Lung (tissue), 4 donors: ENCODE data around the gene DHRS4. TPM values are rescaled to one million over a fixed set of nuclear protein-coding genes. Genes with fewer than 3 reads are reported as not detected.

Source experiments
- polyA plus RNA-seq, 2 donors: library from polyadenylated mRNA; stranded (reverse); fragments of 200-250 nt; gene quantifications; one replicate each; pipeline ENCODE4 v1.2.1, GENCODE V29; 2013
- total RNA-seq, 2 donors: library from RNA; depleted of rRNA in 1 of 2; stranded (reverse); fragments of >200 nt in 1 of 2; gene quantifications; one replicate each; pipeline ENCODE4 v1.2.1, GENCODE V29; 2014 to 2021
- donor health status: Bipolar disorder and iron deficiency.
- donor health status: healthy.
- donor health status: DM: yes; HTN: yes; CAD: no.

The DHRS4 gene
- total and polyA plus RNA-seq, 4 donors = 36.0 to 45.9 (median 41.2) TPM

Other genes with a start within 250 kb of the DHRS4 start
- 10 to 100 TPM; 17.0 to 29.2 TPM for gene DHRS4L2, start 35.2 kb downstream of the DHRS4 start, total RNA-seq
- 10 to 100 TPM; 30.4 to 44.7 TPM for gene DHRS4L2, start 35.2 kb downstream of the DHRS4 start, polyA plus RNA-seq
- gene CARMIL3, start 98.2 kb downstream of the DHRS4 start, total RNA-seq = 1 to 10 TPM in 1 of 2 donors, under 1 TPM in 1; 0.37 to 2.4 TPM
- under 1 TPM; 0.71 to 0.85 TPM for gene CARMIL3, start 98.2 kb downstream of the DHRS4 start, polyA plus RNA-seq
- gene CPNE6, start 117.8 kb downstream of the DHRS4 start, total RNA-seq = not detected
- not detected for gene CPNE6, start 117.8 kb downstream of the DHRS4 start, polyA plus RNA-seq
- 10 to 100 TPM in 1 of 2 donors, 1 to 10 TPM in 1; 8.9 to 91.7 TPM for gene PCK2, start 140.5 kb downstream of the DHRS4 start, total RNA-seq
- 10 to 100 TPM; 35.2 to 41.2 TPM for gene PCK2, start 140.5 kb downstream of the DHRS4 start, polyA plus RNA-seq
- gene DCAF11, start 161.0 kb downstream of the DHRS4 start, total RNA-seq = 100 to 1,000 TPM in 1 of 2 donors, 10 to 100 TPM in 1; 68.9 to 153 TPM
- gene DCAF11, start 161.0 kb downstream of the DHRS4 start, polyA plus RNA-seq = 10 to 100 TPM; 26.4 to 59.4 TPM
- 1 to 10 TPM; 3.6 to 5.4 TPM for gene NRL, start 161.2 kb downstream of the DHRS4 start, total RNA-seq
- 1 to 10 TPM; 2.7 TPM for gene NRL, start 161.2 kb downstream of the DHRS4 start, polyA plus RNA-seq
- gene FITM1, start 176.9 kb downstream of the DHRS4 start, total RNA-seq = under 1 TPM; 0.48 to 0.83 TPM
- gene FITM1, start 176.9 kb downstream of the DHRS4 start, polyA plus RNA-seq = 1 to 10 TPM in 1 of 2 donors, under 1 TPM in 1; 0.93 to 1.4 TPM
- 100 to 1,000 TPM; 125 to 192 TPM for gene PSME1, start 182.4 kb downstream of the DHRS4 start, total RNA-seq
- 100 to 1,000 TPM; 286 to 311 TPM for gene PSME1, start 182.4 kb downstream of the DHRS4 start, polyA plus RNA-seq
- gene EMC9, start 187.8 kb downstream of the DHRS4 start, total RNA-seq = 10 to 100 TPM in 1 of 2 donors, 1 to 10 TPM in 1; 4.6 to 24.3 TPM
- gene EMC9, start 187.8 kb downstream of the DHRS4 start, polyA plus RNA-seq = 10 to 100 TPM; 15.7 to 29.4 TPM
- 100 to 1,000 TPM in 1 of 2 donors, 10 to 100 TPM in 1; 89.1 to 178 TPM for gene PSME2, start 192.8 kb downstream of the DHRS4 start, total RNA-seq
- gene PSME2, start 192.8 kb downstream of the DHRS4 start, polyA plus RNA-seq = 100 to 1,000 TPM; 283 to 328 TPM
- 10 to 100 TPM; 31.7 to 82.4 TPM for gene RNF31, start 193.7 kb downstream of the DHRS4 start, total RNA-seq
- gene RNF31, start 193.7 kb downstream of the DHRS4 start, polyA plus RNA-seq = 10 to 100 TPM; 44.1 to 78.6 TPM
- 100 to 1,000 TPM in 1 of 2 donors, 10 to 100 TPM in 1; 75.3 to 111 TPM for gene IRF9, start 207.5 kb downstream of the DHRS4 start, total RNA-seq
- 100 to 1,000 TPM in 1 of 2 donors, 10 to 100 TPM in 1; 79.9 to 124 TPM for gene IRF9, start 207.5 kb downstream of the DHRS4 start, polyA plus RNA-seq
- gene REC8, start 218.3 kb downstream of the DHRS4 start, total RNA-seq = 10 to 100 TPM; 13.3 to 48.1 TPM
- gene REC8, start 218.3 kb downstream of the DHRS4 start, polyA plus RNA-seq = 10 to 100 TPM; 23.8 to 35.1 TPM
- 10 to 100 TPM; 22.0 to 78.9 TPM for gene IPO4, start 235.0 kb downstream of the DHRS4 start, total RNA-seq
- 10 to 100 TPM; 13.0 to 34.8 TPM for gene IPO4, start 235.0 kb downstream of the DHRS4 start, polyA plus RNA-seq
- gene TM9SF1, start 241.7 kb downstream of the DHRS4 start, total RNA-seq = 10 to 100 TPM; 42.3 to 71.9 TPM
- gene TM9SF1, start 241.7 kb downstream of the DHRS4 start, polyA plus RNA-seq = 10 to 100 TPM; 32.7 to 61.7 TPM